ENCODE data around the gene BUB3.
A peak's percentile ranks its signal among the peaks of the same experiment; 100 is the strongest.

BUB3 gene

DNA sequence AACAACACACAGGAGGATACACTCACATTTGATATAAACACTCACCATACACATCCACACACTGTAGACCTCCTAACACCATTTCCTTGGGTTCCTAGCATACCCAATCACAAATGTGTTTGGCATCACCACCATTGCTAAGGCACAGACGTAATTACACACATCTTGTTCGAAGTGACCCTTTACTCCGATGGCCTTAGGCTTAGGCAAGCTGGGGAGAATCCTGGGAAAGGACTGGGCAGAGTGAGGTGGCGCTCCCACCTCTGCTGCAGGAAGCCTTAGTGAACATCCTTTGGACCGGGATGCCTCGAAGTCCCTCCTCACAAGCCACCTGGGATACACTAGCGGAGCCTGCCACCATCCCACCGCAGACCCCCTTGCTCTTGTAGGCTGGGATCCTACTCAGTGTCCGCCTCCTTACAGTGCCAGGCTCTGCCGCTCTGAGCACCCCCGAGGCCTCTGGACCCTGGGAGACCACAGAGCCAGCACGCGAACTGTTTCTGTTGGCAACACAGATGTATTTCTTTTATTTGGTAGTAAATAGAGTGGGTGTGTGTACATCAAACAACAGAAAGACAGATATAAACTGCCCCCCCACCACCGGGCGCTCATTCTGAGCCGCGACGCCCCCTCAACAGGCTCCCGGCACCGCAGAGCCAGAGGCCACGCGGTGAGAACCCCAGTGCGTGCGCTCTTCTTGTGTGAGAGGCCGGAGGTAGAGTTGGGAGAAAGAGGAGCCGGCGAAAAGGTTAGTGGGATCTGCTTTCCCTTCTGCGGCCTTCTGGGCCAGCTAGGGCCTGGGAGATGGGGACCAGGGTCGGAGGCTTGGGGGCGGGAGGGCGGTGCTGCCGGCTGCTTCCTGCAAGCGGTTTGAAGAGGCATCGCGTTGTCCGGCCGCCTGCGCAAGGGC lies 12.2 kb upstream of the BUB3 start:
- DNase-seq: no peak

DNA sequence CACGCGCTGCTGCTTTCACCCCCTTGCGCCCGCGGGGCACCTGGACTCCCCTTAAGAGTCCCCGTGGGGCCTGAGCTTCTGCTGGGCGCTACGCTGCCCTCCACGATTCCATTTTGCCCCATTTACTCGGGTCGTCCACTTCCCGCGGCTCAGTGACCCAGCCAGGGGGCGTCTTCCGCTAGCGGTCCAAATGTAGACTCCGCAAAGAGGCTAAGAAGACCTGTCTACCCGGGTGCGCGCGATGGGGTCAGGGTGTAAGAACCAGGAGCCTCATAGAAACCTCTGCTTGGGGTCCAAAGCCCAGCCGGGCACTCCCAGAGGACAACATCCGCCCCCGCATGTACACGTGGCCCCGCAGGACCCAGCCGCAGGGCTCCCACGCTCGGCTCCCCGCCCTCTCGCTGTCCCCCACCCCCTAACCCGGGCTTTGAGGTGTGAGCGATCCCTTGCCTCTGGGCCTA lies 11.5 kb upstream of the BUB3 start:
- no peak for DNase-seq

DNA sequence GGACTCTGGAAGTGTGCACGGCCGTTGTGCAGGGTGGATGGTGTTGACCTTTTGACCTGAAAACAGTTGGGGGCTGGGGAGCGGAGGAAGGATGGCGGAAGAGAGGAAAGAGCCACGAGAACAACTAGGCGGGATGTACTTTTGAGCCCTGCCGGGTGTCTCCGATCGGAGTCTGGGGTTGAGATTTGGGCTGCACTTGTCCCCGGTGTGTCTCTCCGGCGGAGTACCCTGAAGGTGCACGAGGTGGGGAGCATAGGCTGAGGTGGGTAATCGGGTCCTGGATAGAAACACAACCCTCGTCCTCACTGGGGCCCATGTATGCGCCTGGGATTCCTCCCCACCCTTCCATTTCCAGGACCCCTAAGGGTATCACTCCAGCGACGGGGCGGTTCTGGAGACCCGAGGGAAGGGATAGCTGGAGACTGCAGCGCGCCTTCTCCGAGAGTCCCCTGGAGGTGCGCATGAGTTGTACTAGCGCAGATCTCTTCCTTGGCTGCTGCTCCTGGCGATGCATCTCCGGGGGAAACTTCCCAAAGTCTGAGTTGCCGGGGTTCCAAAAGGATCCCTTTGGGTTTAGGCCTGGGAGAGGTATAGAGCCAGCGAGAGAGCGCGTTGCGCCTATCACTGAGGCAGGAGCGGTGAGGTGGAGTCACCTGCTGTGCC lies 10.9 kb upstream of the BUB3 start:
- DNase-seq: no peak

DNA sequence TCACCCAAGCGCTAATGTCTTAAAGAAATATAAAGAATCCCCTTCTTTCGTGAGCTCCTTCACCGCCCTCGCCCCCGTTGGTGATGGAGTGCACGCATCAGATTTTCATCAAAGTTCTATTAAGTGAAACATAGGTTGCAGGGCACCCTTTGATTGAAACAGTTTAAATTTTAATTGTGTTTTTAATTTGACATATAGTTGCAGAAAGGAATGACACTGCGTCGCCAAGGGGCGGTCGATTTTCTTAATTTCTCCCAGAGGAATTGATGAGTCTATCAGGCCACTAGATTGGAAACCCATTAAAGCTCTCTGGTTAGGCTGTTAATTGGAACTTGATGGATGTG lies 10.4 kb upstream of the BUB3 start:
- DNase-seq: no peak

DNA sequence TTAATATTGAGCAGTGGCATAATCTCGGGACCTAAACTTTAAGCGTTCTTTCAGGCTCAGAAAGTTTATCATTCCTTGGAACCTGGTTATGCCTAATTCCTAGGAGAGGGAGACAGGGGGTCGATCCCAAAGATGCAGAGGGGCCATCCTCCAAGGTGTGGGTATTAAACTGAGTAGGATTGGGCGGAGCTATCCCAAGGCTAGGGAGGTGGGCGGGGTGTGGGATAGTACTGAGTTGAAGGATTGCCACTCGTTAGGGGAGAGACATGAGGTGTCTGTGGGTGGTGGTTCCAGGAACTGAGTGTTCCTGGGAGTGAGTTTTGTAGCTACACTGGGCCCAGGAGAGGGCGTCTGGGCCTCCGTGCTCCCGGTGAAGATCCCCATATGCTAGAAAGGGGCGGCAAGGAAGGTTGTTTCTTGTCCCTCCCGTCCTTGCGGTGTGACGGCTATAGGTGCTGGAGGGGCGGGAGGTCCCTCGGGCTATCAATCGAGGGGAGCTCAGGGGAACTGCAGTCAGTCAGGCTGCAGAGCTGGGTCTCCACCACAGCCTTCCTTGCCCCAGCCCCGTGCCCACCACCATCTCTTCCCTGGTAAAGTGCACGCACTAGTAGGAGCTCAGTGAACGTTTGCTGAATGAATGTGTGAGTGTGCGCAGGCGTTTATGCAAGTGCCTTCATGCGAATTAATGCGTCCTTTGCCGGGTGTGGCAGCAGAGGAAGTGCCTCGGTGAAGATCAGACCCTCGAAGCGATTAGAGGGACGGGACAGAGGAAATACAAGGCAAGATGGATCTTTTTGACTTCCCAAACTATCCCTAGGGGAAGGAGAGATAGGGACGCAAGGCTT lies 9.3 kb upstream of the BUB3 start:
- DNase-seq: no peak

DNA sequence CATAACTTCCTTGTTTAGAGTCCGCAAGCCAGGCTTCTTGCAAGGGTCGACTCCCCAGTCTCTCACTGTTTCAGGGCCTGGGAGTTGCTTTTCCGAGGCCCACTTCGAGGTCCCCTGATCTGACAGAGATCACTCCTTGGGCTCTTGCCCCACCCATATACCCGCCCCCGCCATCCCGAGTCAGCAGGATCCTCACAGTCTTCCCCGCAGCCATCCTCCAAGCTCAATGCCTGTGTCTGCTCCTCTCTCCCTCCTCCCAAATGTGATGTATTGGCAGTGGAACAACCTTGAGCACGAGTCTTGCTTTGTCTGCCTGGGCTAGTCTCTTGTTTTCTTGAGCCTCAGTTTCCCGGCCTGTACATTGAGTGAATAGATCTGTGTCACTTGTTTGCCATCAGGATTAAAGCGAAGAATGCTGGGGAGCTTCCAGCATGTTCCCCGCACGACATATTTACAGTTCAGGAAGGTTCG lies 8.6 kb upstream of the BUB3 start:
- DNase-seq: no peak

DNA sequence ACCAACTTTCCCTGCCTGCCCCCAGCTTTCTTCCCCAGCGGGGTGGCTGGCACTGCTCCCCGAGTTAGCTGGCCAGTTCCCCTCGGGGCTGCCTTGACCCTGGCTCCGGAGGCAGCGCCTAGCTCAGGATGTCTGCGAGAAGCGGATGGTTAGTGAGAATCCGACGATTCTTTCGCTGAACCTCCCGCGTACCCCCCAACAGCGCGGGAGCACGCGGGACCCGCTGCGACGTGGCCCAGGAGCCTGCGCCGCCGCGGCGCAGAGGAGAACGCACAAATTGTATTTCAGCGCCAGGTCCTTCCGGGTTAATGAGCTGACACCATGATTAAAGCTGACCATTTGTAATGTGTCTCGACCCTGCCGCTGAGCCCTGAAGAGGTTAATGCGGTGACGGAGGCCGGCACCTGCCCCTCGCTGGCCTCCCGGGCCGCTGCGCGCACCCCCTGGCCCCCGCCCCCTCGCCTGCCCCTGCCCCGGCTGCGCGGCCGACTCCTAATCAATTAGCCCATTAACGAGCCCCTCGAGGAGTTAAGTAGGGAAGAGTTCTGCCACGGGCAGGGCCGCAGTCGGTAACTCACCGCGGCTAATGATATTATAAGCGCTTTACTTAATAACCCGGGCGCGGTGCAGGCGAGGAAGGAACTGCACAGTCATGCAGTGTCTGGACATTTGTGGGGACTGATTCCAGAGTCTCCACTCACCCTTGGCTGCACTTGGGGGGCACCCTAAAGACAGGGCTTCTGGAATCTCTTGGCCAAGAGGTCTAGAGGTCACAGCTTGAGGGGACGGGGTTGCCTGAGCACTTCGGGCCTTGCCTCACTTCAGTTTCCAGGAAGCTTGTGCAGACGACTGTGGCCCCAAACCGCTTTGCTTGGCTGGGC lies 7.9 kb upstream of the BUB3 start:
- no peak for DNase-seq

DNA sequence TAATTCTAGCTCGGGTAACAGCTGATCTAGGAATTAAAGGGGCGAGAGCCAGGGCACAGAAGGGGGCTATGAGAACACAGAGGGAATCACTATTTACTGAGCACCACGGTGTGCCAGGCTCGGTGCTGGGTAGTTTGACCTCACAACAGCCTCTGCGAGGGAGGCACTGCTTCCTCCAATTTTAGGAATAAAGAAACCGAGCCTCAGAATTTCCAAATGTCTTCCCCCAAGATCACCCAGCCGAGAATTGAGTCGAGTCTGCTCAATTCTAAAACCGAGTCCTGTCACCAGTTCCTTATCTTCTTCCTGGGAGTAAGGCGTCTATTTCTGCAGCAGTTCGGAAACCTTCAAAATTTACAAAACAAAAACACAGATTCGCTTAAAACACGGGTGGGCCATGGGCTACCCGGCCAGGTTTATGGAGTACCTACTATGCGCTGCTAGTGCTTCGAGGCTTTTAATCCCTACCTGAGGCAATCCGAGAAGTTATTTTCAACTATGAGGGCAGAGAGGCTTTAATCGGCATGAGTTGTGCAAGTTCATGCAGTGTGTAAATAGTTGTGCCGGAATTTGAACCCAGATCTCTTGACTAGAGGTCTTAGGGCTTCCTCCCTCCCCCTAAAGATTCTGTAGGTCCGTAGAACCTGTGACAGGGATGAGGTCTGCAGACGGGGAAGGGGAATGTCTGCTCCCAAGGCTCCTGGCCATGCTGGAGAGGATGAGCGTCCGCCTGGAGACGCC lies 7.1 kb upstream of the BUB3 start:
- DNase-seq: no peak

DNA sequence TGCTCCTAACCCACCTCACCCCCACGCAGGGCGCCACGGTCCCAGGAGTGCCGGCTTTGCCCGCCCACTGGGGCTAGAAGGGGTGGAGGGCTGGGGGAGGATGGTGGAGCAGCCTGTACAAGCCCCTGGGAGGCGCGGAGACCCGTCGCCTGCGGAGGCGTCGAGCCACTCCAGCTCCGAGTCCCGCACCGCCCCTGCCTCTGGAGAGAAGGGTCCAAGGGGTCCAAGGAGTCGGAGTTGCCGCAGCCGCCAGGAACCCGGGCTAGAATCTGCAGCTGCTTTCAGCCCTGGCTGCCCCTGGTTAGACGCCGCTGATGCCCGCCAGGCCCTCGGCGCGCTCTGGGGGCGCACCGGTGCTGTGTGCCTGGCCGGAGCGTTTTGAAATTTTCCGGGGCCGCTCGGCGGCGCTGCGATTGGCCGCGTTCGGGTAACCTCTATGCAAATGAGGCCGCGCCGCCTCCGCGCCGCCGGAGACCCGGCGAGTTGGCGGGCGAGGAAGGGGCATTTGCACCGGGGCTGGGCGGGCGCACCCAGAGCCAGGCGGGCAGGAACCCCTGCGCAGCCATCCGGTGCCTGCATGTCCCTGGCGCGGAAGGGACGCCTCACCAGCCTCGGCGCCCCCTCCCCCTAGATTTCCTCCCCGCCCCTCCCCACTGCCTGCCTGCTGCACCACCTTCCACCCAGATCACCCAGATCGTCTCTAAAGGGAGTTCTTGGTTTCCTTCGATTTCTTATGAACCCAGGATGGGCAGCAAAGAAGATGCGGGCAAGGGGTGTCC lies 6.4 kb upstream of the BUB3 start, which contains the start of gene HMX2:
HMX2 (plus strand) TSS at position 502 of the 779 bp plus-strand sequence; CDS start at position 745, 243 bp downstream.
- no peak for DNase-seq

DNA sequence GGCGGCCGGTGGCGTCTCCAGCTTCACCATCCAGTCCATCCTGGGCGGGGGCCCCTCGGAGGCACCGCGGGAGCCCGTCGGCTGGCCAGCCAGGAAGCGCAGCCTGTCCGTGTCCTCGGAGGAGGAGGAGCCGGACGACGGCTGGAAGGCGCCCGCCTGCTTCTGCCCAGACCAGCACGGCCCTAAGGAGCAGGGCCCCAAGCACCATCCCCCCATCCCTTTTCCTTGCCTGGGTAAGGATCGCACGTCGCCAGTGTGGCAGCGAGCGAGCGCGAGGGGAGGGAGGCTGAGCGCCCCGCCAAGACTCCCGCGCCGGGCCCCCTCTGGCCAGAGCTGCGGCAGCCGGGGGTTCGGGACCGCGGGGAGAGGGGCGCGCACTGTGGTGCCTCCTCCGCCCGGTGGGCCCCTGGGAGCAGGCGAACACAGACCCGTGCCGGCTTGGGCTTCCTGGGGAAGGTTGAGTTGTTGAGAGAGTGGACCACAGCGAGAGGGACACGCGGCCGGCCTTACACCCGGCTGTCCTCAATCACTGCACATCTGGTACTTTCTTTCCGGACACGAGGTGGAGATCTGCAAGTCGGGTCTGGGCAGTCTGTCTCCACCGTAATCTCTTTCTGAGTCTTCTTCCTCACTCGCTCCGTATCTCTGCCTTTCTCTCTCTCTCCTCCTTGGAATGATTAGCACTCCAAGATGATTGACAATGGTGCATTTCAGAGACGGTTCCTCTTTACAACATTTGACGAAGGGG lies 5.6 kb upstream of the BUB3 start:
- no peak for DNase-seq

DNA sequence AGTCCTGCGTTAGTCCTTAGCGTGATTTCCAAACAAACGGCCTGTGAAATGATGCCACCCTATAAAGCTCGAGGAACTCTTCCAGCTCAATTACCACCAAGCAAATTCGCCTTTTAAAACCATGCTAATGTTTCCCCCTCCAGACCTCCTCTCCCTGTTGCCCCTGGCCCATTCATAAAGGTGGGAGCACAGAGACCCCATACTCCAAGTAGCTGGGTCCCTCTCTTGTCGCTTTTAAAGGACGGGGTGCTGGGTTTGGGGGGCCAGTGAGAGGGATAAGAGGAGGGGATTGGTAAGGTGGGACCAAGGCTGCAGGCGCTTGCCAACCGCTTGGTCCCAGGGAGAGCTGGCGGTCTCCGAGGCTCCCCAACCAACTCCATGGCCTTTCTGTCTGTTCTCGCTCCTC lies 5.0 kb upstream of the BUB3 start:
- DNase-seq: no peak

DNA sequence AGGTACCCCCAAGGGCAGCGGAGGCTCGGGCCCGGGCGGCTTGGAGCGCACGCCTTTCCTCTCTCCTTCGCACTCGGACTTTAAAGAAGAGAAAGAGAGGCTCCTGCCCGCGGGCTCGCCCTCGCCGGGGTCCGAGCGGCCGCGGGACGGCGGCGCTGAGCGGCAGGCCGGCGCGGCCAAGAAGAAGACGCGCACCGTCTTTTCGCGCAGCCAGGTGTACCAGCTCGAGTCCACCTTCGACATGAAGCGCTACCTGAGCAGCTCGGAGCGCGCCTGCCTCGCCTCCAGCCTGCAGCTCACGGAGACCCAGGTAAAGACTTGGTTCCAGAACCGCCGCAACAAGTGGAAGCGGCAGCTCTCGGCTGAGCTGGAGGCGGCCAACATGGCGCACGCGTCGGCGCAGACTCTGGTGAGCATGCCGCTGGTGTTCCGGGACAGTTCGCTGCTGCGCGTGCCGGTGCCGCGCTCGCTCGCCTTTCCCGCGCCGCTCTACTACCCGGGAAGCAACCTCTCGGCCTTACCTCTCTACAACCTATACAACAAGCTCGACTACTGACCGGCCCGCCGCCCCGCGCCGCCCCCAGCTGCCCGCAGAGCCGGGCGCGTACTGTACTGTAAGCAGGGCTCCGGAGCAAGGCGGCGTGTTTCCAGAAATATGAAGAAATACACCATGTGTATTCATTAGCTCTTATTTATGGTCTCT lies 4.5 kb upstream of the BUB3 start:
- DNase-seq: peak; percentile 63

DNA sequence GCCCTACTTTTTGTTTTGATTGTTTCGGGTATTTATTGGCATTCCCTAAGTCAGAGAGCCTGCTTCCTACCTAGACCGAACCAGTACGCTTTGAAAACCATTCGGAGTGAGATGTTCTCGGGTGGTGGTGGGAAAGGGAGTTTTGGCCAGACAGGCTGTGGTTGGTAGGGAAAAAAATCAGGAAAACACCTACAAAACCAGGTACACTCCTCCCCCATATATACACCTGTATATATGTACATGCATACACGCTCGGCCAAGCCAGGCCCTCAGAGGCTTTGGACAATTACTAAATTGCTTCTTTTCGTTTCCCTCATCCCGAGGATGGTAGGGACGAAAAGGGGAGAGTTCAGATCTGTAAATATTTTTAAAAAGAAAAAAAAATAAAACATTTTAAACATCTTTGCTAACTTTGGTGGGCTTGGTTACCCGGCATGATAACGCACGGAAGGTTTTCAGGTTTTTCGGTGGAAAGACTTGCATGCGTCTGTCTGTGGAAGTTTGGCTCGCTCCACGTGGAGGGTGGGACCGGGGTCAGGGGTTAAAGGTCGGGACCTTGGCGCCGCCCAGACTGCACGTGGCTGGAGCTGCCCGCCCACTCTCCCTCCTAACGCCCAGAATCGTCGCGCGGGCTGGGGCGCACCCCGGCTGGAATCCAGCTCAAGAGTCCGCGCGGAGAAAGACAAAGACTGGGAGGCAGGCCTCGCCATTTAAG lies 3.8 kb upstream of the BUB3 start:
- DNase-seq: no peak

DNA sequence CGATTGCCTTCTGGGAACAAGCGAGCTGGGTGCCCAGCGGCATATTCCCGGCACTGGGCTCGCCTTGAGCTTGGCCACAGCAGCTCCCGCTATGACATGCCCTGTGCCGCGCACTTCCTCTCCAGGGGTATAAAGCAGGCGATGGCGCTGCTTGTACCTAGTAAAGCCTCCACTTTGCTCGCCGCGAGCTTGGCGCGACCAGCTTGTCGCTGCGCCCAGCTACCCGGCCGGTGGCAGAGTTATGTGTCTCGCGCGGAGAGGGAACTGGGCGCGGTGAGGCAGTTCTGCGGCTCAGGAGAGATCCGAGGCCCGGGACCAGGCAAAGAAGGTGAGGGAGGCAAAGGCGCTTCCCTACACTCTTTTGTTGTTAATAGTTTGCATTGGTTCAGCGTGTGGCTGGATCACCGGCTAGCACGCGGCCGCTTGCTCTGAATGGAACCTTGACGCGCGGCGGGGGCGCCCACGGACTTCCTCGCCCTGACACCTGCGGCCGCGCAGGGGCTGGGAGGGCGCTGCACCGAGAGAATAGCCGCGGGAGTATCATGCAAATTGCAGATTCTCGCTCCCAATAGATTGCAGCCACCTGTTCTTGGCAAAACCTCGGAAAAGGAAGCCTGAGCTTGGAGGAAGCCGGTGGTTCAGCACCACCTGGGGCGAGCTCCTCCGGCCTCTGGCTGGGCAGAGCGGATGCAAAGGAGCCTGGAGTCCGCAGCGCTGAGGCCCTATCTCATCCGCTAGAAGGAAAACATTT lies 3.0 kb upstream of the BUB3 start:
- no peak for DNase-seq

DNA sequence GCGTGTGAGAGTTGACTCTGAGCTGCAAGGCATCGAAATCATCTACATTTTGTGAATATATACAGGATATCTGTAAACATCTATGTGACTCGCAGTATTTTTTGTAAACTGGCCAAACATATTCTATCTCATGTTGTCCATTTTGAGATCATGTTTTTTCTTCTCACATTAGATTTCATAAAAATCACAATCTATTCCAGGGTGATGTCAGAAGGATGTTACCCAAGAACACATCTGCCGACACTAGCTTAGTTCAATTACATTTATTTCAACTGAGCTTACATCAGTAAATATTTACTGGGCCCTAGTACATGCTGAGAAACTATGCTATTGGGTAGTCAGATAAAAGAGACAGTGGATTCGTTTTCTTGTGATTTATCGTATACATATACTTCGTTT lies 2.5 kb upstream of the BUB3 start:
- DNase-seq: no peak

DNA sequence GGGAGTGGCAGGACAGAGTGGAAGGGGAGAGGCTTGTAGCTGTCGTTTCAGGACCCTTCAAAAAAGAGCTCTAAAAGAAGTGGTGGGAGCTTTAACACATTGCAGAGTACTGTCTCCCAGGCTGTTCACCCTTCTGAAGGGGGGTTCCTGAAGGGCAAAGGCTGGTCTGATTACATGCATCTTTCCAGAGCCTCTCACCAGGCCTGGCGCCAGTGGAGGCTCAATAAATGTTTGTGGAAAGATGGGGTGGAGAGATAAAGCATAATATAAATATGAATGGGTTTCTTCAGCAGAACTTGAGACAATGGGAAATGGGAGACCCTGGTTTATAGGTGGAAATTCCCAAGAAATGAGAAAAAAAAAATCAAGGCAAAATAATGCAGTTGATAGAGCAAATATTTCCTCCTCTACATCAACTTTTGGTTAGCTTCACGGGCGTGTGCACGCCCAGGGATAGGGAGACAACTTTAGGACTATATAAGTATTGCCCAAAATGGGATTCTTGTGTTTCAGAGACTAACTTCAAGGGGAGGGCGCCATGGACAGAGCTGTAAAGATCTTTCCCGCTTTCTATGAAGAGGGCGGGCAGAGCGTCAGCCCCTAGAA lies 613 bp upstream of the BUB3 start:
- no peak for DNase-seq
